Stimulated activated naive CD8-positive, alpha-beta T cell treated with anti-CD3 and anti-CD28 coated beads, Interleukin-15, Interleukin-2, amounts not matched to agents 100 U/mL and 50 U/mL, for 24 hours (primary cell): Measurements from ENCODE around the gene MAN2A1.

Source experiments
- ATAC-seq: fragments of 150-1000 bp; cut with Tn5 transposase; one replicate; pipeline ENCODE4 v1.10.0; 2021
- DNase-seq: peaks from one replicate; pipeline ENCODE4 v3.0.0; 2021

The MAN2A1 gene

DNA sequence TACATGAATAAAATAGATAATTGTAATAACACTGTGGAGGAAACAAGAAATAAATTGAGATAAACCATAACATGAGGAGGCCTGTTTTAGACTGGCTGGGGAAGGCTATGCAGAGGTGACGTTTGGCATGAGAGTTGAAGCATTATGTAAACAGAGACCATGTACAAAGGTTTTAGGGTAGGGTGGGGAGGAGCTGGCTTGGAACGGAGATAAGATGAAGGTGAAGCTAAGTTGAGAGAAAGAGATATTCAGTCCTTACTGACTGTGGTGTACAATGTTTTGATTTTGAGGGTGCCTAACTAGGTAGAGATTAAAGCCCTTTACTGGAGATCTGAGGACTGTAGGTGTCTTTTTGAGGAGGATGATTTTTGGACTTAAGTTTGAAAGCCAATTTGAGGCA lies 17.8 kb downstream of the MAN2A1 start:
- DNase-seq (no peak), ATAC-seq (no peak)

DNA sequence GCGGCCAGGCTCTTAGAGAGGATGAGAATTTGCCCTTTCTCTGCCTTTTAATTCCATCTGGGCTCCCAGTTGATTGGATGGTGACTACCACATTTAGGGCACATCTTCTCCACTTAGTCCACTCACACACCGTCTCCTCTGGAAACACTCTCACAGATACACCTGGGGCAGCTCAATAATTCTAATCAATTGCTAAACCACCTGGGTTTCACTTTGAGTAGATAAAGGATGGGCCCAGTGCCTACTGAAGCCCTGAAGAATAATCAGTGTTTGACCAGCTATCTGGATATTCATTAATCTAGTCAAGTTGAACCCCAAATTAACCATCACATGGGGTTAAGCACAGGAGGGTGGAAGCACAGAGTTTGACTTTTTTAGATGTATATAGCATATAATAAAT lies 19.1 kb downstream of the MAN2A1 start:
- ATAC-seq: no peak
- no peak for DNase-seq

DNA sequence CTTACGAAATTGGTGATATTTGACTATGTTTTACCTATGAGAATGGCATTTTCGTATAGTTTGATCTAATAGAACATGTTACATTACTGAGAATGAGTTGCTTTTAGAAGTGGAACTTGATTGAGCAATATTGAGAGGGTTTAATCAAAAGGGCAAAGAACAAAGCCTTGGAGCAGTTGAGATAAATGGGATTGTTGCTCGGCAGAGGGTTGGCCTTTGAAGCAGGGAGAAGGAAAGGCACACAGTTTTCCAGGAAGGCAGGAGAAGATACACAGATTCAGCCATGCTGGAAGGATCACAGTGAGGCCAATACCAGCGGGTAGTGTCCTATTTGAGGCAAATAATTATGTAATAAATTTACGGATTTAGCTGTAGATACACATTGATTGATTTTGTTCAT lies 19.5 kb downstream of the MAN2A1 start:
- DNase-seq (no peak), ATAC-seq (no peak)

DNA sequence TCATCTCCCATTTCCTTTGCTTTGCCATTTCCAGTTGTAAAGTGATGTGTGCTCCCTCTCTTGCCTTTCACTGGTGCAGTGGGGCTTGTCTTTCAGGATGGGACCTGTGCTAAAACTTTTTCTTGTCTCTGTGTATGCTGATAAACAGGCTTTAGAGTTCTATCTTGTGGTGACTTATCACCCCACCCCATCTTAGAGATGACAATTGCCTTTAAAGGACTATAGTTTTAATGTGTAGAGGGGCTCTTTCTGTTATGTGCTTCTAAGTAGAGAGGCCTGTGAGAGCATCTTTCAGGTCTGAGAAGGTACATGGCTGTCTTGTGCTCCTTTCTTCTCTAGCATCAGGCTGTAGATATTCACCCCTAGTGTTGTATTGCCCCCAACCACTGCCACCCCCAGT lies 21.9 kb downstream of the MAN2A1 start:
- DNase-seq (no peak), ATAC-seq (no peak)

DNA sequence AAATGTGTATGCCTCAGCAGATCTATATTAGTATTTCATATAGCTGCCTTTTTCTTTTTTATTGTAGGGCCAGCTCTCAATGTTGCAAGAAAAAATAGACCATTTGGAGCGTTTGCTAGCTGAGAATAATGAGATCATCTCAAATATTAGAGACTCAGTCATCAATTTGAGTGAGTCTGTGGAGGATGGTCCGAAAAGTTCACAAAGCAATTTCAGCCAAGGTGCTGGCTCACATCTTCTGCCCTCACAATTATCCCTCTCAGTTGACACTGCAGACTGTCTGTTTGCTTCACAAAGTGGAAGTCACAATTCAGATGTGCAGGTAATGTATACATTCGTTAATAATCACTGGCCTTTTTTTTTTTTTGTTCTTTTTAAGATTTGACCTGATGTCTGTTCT lies 23.7 kb downstream of the MAN2A1 start:
- ATAC-seq: no peak
- DNase-seq: no peak

DNA sequence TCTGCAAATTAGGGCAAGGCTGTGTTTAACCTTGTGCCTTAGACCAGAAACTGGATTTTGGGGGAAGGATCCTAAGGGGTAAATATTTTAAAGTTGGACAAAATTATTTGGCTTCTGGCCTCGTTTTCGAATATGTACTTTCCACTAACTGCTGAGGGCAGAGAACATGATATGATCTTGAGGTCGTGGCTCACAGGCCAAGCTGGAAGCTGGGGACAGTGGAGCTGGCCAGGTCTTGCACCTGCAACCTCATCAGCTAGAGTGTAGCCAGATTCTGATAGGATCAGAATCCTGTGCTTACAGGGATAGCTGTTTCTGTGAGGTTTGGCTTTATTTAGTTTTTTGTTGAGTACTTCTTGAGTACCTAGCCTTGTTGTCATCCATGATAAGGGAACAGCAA lies 24.9 kb downstream of the MAN2A1 start:
- no peak for ATAC-seq
- no peak for DNase-seq

DNA sequence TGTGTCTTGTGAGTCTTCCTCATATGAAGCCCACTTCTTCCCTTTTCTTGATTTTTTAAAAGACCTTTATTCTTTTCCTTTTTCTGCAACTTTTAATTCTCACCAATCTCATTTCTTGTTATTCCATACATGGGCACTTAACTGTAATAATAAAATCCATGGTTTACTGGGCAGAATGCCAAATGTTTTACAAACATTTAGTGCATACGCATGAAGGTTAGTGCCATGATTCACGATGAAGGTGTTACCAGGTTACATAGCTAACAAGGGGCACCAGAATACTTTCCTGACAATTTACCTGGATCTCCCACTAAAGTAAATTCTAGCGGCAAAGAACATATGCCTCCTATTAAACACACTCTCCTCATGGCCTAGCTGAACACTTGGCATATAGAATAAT lies 28.5 kb downstream of the MAN2A1 start:
- ATAC-seq: no peak
- DNase-seq: no peak

DNA sequence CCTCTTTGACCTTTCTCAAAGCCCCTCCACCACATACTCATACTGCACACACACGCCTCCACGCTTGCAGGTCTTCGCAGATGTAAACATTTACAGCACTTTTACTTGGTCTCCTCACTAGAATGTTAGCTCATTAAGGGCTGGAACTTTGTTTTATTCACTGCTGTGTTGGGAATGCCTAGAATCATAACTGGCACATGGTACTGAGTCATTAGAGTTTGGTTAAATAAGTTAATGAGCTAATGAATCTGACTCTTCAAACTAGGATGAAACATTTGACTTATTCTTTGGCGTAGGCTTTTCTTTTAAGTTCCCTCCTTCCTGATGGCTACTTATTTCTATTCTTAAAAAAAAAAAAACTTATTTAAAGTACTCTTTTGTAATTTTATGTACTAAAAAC lies 28.9 kb downstream of the MAN2A1 start:
- no peak for DNase-seq
- ATAC-seq: no peak

DNA sequence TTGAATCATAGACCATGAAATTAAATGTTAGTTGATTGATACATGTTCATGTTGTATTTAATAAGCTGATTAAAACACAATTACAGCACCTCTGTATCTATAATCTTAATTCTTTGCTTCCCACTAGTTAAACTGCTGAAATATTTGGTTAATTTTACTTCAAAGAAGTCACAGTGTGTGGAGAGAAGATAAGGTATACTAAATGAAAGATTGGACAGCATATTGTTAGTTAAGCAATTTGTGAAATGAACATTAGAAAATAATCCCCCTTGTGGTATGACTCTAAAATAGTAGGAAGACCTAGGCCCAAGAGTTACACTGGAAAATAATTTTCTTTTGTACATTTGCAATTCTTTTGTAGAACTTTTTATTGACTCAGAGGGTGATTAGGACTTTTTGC lies 30.3 kb downstream of the MAN2A1 start:
- ATAC-seq (no peak), DNase-seq (no peak)

DNA sequence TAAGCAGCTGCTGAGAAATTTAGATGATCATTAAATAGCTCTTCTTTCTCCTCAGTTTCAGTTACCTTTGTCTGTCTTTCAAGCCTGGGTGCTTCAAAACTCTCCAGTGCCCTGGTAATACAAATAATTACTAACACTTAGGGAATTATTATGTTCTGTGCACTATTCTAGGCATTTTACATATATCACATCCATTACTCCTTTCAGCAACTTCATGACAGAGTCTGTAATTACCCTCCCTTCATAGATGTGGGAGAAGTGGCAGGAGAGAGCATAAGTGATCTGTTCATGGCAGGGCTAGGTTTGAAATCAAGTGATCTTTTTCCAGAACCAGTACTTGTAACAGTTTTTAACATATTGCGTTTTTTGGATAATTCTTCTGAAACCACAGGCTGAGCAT lies 32.0 kb downstream of the MAN2A1 start:
- DNase-seq: no peak
- no peak for ATAC-seq

DNA sequence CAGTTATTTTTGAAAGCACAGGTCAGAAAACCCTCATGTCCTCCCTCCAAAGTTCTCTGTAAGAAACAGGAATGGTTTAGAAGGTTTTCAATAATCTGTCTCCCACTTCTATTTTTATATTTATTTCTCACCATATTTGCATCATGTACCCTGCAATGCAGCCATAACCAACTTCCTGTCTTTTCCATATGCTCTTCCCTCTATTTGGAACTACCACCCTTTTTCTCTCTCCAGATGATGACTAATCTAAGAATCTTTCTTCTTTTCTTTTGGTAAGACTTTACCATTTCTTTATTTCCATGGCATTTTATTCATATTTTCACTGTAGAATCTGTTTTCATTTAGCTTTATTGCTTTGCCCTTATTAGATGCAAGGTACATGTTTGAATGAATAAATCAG lies 33.9 kb downstream of the MAN2A1 start:
- ATAC-seq (no peak), DNase-seq (no peak)

DNA sequence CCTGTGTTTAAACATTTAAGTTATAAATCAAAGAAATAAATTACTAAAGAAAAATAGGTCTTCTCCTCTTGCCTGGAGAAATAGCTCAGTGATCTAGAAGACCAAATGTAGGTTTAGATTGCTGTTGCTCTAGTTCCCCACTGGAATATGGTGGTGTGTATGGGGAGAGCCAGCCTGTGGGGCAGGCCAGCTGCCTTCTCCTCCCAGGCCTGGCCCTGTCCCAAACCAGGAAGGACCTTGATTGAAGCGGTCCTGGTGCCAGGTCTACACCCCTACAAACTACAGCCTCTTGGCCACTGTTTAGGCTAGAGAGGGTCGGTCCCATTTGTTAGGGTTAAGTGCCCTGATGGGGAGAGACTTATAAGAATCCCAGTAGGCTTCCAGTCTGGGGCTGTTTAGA lies 35.4 kb downstream of the MAN2A1 start:
- no peak for ATAC-seq
- DNase-seq: no peak

DNA sequence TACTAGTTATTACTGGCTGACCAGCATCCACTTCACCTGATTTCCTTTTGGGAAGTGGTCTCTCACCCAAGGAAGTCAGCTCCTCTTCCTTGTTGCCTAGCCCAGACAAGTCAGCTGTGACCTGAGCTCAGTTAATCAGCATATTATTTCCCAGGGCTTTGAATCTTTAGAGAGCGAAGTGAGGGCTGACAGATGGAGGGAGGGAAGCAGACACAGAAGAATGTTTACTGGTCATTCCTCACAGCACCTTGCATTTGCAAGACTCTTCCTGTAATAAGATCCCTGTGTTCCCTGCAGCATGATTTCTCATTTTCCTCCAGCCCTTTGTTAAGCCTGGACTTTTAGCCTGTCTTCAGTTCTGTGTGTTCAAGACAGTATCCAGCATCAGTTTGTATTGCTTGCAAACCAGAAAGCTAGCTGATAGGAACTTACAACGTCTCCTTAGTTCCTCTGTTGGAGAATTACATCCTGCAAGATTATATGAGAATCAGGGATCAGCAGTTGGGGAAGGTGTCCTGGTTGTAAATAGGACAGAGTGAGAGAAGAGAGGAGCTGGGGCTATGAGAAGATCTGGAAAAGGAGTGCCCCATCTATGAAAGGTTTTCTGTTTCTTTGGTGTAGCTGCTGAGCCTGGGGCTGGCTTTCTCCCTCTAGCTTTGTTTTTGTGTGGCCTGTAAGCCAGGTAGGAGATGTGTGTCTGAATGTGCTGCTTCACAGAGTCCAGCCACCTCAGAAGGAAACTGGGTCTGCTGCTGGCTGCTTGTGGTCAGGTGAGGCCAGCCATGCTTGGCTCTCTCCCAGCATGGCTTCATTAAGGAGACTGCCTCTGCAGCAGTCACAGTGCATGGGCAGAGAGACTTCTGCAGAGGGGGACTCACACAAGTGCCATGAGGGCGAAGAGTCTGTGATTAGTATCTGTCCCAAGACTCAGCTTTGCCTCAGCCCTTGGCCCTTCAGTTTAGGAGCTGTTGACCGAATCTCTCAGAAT lies 50.3 kb downstream of the MAN2A1 start:
- no peak for DNase-seq
- no peak for ATAC-seq

DNA sequence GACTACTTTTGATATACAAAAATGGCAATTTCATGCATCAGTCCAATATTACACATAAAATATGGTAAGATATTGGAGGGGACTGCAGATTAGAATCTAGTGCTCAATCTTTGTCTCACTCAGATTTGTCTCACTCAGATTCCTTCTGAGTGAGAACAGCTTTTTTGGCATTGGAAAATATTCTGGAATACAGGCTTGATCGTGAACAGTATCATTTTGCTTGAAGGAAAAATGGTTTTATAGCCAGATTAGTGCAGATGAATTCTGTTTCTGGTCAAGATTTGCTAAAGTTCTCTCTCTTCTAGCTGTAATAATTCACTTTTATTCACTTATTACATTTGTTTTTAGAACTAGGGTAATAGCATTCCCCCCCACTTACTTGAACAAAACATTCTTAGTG lies 51.2 kb downstream of the MAN2A1 start:
- DNase-seq (no peak), ATAC-seq (no peak)

DNA sequence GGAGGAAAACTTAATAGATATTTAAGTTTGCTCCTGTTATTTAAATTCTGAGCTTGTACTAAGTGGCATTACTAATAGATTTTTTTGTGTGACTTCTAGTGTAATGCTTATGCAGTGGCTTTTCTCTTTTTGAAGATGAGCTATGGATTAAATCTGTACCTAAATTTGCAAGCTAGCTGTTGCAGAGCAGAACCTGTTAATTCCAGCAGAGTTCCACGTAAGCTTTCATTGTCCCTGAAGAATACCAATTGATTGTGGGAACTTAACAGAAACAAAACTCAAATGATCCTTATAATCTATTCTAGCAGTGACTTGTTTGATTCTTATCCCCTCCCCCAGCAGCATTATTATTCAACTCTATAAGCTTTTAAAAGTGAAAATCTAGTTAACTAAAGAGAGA lies 51.7 kb downstream of the MAN2A1 start:
- no peak for DNase-seq
- ATAC-seq: no peak

DNA sequence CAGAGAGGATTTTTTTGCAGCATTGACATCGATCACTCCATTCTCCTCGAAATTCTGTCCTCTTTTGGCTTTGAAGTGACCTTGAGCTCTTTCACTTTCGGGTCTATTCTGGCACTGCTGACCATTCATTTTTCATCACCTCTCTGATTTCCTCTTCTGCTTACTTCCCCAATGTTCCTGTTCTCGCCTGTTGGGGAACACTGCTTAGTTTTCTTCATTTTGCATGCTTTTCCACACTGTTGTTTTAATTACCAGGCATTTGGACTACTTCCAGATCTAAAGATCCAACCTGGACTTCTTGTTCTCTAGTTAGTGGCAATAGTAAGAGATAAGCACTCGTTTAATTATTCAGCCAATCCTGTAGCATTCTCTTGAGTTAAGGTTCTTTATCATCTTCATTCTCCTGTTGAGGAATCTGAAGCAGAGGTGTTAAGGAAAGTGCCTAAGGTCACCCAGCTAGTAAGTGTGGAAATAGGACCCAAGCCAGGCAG lies 53.4 kb downstream of the MAN2A1 start:
- ATAC-seq (no peak), DNase-seq (no peak)

DNA sequence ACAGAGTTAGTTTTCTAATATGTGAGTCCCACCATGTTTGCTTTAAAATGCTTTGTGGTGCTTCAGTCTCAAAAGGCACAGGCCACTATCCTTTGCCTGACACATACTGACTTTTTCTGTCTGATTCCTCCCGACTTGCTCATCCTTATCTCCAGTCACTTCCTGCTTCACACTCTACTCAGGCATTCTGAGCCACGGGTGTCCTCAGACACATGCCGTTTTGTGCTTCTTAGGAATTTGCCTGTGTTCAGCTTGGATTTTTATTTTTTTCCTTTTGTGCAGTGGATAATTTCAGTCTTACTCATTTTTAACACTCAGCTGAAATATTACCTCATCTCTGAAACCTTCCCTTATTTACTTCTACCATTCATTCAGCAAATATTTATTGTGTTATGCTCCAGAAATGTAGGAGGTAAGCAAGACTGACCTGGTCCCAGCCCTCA lies 54.1 kb downstream of the MAN2A1 start:
- no peak for DNase-seq
- no peak for ATAC-seq

DNA sequence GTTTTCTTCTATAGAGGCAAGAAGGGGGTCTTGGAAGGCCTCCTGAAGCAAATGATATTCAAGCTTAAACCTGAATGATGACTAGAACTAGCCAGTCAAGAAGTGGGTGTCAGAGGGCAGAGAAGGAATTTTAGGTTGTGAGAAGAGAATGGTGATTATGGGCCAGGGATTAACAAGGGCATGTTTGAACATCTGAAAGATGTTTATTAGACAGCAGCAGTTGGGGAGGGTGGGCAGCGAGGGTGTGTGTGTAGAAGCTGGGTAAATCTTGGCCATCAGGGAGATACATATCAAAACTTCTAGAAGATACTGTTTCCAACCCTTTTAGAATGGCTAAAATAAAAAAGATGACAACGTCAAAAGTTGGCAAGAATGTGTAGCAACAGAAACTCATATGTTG lies 54.5 kb downstream of the MAN2A1 start:
- ATAC-seq (no peak), DNase-seq (no peak)

DNA sequence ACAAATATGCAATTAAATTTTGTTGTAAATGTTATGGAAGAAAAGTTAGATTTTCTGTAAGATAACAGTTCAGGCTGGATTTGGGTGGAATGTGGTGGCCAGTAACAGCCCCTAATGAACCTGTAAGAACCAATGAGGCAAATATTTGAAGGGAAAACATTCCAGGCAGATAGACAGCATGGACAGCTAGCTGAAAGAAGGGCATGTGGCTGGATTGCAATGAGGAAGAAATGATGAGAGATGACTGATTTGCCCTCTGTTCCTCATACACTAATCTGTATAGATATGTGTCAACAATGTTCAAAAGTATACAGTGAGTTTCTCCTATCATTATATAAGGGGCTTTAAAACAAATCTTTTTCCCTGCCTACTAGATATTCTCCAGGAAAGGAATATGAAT lies 58.8 kb downstream of the MAN2A1 start:
- DNase-seq: no peak
- no peak for ATAC-seq

DNA sequence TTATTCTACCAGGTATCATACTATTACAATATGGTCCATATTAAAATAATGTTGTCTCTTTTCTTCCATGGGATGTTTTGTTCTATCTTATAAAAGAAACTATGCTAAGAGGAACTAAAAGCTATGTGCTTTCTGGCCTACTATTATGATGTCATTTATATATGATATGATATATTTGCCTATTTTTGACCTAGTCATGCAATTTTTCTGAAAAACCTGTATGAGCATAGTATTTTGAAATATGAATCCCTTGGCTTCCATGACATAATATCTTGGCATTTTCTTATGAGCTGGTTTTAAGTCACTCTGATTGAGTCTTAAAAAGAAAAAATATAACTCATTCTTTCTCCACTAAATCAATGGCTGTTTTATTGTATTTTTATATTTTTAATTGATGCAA lies 60.7 kb downstream of the MAN2A1 start:
- ATAC-seq (no peak), DNase-seq (no peak)

DNA sequence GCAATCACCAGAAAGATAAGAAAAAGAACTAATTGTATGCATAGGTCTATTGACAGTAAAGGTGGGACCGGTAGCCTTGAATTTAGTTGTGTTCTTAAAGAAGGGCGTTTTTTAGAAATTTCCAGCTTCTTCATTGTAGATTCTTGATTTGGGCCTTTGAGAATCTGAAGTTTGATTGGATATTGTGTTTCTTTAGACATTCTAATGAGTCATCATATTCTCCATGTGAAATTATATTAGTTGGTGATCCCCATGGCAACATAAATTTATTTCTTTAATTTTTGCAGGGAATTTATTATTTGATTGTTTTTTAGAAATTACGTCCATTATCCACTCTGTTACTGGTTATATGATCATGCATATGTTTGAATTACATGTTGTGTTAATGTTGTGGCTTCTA lies 63.6 kb downstream of the MAN2A1 start:
- no peak for DNase-seq
- no peak for ATAC-seq

DNA sequence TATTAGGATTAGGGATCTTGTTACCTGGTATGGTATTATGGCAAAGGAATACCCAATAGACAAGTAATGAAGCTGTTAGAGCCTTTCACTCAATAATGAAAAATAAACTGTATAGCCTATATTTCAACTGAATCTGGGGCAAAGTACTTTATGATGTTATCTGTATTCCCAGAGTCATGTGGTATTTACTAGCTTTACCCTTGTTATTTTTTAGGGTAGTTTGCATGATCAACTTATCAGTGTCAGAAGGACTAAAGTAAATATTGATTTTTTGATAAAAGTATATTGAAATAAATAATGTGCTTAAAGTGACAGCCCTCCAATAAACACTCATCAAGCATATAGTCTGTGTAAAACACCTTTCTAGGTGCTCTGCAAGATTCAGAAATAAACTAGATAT lies 64.6 kb downstream of the MAN2A1 start:
- no peak for DNase-seq
- no peak for ATAC-seq

DNA sequence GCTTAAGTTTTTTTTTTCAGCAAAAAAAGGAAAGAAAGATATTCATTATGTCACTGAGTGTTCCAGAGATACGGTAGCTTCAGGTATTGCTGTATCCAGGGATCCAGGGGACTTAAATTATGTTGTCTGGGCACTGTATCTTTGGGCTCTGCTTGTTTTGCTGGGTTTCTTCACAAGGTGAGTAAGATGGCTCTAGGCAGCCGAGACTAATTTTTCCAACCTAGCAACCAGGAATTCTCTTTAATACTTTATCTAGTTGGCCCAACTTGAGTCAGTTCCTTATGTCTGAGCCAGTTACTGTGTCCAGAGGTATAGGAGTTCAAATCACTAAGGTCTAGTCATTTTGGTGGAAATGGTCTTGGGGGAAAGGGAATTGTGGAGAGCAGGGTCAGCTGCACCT lies 66.0 kb downstream of the MAN2A1 start:
- DNase-seq: no peak
- no peak for ATAC-seq

DNA sequence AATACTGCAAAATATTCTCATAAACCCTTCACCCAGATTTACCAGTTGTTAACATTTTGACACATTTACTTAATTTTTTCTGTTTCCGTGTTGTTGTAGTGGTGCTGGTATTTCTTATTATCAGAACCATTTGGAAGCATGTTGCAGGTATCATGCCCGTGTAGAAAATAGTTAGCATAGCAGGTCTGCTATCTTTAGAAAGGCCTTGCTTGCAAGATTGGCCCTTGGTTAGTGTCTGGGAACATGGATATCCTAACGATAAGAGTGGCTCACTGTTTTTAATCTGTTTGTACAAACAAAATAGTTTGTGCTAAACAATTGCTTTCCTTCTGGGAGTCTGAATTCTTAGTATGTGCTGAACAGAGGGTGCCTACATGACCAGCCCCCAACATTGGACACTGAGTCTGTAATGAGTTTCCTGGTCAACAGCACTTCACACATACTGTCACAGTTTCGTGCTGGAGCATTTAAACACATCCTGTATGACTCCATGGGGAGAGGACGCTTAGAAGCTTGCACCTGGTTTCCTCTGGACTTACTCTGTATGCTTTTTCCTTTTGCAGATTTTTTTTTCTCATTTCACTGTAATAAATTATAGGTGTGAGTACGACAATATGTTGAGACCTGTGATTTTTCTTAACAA lies 66.9 kb downstream of the MAN2A1 start:
- DNase-seq (no peak), ATAC-seq (no peak)
